Measurements from ENCODE around the gene IDH3B.
"Not testable (repeated sequence)": the region's sequence is repeated elsewhere in the genome, so short reads cannot be mapped to it uniquely, and the experiment has no call there.

The IDH3B gene

DNA sequence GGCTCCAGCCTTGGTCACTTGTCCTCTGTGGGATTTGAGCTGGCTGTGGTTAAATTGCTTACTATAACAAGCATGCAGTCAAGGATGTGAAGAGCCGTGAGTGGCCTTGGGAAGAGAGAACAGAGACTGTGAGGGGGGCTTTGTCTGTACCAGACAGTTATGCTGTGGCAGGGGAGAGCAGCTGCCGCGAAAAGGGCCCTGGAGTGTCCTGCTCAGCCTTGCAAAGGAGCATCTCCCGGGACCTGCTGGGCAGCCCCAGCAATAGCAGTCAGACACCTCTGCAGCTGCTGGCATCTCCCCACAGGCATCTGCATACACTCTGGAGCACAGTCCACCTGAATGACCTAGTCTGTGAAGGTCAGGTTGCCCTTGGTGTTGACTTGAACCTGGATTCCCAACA lies 34.9 kb upstream of the IDH3B start:
- TF ChIP-seq, protein P1, sequence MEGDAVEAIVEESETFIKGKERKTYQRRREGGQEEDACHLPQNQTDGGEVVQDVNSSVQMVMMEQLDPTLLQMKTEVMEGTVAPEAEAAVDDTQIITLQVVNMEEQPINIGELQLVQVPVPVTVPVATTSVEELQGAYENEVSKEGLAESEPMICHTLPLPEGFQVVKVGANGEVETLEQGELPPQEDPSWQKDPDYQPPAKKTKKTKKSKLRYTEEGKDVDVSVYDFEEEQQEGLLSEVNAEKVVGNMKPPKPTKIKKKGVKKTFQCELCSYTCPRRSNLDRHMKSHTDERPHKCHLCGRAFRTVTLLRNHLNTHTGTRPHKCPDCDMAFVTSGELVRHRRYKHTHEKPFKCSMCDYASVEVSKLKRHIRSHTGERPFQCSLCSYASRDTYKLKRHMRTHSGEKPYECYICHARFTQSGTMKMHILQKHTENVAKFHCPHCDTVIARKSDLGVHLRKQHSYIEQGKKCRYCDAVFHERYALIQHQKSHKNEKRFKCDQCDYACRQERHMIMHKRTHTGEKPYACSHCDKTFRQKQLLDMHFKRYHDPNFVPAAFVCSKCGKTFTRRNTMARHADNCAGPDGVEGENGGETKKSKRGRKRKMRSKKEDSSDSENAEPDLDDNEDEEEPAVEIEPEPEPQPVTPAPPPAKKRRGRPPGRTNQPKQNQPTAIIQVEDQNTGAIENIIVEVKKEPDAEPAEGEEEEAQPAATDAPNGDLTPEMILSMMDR (IDR thresholded peaks at IDR 0.05) = no peak
- no peak overlapping the region for H3K4me2 ChIP-seq (ENCODE audit: low read length)
- H3K36me3 ChIP-seq (ENCODE audit: control insufficient read depth, insufficient read depth, low read length) = no peaks in the 10 kb centered on the region
- H3K79me2 ChIP-seq = no peaks in the 10 kb centered on the region
- no peak overlapping the region for H3K27ac ChIP-seq
- no peaks in the 10 kb centered on the region for H3K9me3 ChIP-seq (ENCODE audit: control insufficient read depth, low read length)
- no peaks in the 10 kb centered on the region for H3K27me3 ChIP-seq (ENCODE audit: control insufficient read depth, insufficient read depth, low read length)
- no peak overlapping the region for H2AFZ ChIP-seq
- H3K4me3 ChIP-seq (ENCODE audit: low read depth, low read length) = no peak overlapping the region
- no peak overlapping the region for H3K9ac ChIP-seq
- no peaks in the 10 kb centered on the region for H3K4me1 ChIP-seq

DNA sequence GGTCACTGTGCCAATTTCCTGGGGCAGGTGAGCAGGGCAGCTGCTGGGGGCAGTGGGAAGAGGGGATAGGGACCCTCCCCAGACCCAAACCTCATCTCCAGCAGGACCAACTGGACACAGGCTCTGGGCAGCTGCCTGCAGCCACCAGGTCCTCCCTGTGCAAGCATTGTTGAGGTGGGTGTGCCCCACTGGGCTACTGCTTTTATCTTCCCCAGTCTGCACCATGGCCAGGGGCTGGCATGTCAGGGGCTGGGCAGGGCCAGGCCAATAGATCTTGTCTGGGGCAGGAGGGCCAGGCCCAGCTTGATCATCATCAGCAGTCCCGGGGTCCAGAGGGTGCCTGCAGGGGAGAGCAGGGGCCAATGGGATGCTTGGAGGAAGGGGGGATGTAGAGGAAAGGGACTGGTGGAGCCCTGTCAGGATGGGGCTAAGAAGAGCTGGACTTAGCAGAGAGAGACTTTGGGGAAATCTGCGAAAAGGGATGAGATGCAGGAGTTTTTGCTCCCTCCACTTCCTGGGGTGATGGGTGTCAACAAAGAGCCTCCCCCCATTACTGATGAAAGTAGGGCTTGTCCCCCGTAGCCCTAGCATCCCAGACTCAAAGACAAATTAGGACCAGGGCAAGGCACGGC lies 34.3 kb upstream of the IDH3B start:
- Histone ChIP-seq H2AFZ (no peak overlapping the region), H3K4me1 (no peaks in the 10 kb centered on the region), H3K4me2 (ENCODE audit: low read length) (no peak overlapping the region), H3K79me2 (no peaks in the 10 kb centered on the region), H3K9me3 (ENCODE audit: control insufficient read depth, low read length) (no peaks in the 10 kb centered on the region), H3K4me3 (ENCODE audit: low read depth, low read length) (no peak overlapping the region), H3K36me3 (ENCODE audit: control insufficient read depth, insufficient read depth, low read length) (no peaks in the 10 kb centered on the region), H3K27me3 (ENCODE audit: control insufficient read depth, insufficient read depth, low read length) (no peaks in the 10 kb centered on the region), H3K9ac (no peak overlapping the region), H3K27ac (no peak overlapping the region)
- TF ChIP-seq, protein P1 (IDR thresholded peaks at IDR 0.05) = no peak

DNA sequence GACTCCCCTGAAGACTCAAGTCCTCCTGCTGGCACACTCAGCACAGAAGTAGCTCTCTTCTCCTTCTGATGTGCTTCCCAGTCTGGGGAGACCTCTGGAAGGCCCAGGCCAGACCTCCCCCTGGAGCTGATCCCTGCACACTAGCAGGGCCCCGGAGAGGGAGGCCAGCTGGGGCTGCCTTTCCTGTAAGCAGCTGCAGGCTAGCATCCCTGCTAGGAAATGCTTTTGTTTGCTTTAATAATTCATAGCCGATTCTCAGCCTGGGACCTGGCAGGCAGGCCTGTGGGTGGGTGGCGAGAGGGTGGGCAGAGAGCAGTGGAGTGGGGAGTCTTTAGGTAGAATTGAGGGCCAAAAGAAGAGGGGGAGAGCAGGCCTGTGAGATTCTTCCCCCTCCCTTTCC lies 33.8 kb upstream of the IDH3B start:
- no peaks in the 10 kb centered on the region for H3K4me1 ChIP-seq
- H3K4me2 ChIP-seq (ENCODE audit: low read length) = no peak overlapping the region
- H3K27ac ChIP-seq = no peak overlapping the region
- H3K79me2 ChIP-seq = no peaks in the 10 kb centered on the region
- H3K9ac ChIP-seq = no peak overlapping the region
- H3K27me3 ChIP-seq (ENCODE audit: control insufficient read depth, insufficient read depth, low read length) = no peaks in the 10 kb centered on the region
- H3K9me3 ChIP-seq (ENCODE audit: control insufficient read depth, low read length) = no peaks in the 10 kb centered on the region
- H3K4me3 ChIP-seq (ENCODE audit: low read depth, low read length) = no peak overlapping the region
- H2AFZ ChIP-seq = no peak overlapping the region
- no peaks in the 10 kb centered on the region for H3K36me3 ChIP-seq (ENCODE audit: control insufficient read depth, insufficient read depth, low read length)
- TF ChIP-seq, protein P1 (IDR thresholded peaks at IDR 0.05) = no peak

DNA sequence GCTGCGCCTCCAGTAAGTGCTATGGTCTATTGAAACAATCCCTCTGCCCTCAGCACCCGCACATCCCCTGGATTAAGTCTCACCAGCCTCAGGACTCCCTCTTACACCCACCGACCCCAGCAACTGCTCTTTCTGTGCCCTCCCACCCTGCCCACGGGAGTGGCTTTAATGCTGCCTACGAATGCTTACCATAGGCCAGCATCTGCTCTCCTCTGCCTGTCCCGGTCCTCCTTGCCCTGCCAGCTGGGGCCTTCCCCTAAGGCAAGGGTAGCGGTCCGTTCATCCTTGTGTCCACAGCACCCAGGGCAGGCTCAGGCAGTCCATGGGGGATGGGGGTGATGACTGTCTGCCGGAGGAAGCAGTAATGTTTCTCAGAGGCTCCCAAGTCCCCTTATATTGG lies 32.6 kb upstream of the IDH3B start:
- H3K9me3 ChIP-seq (ENCODE audit: control insufficient read depth, low read length) = no peaks in the 10 kb centered on the region
- H3K27me3 ChIP-seq (ENCODE audit: control insufficient read depth, insufficient read depth, low read length) = no peaks in the 10 kb centered on the region
- no peak overlapping the region for H3K27ac ChIP-seq
- no peak overlapping the region for H2AFZ ChIP-seq
- no peaks in the 10 kb centered on the region for H3K79me2 ChIP-seq
- H3K9ac ChIP-seq = no peak overlapping the region
- H3K4me2 ChIP-seq (ENCODE audit: low read length) = no peak overlapping the region
- H3K4me3 ChIP-seq (ENCODE audit: low read depth, low read length) = no peak overlapping the region
- H3K36me3 ChIP-seq (ENCODE audit: control insufficient read depth, insufficient read depth, low read length) = no peaks in the 10 kb centered on the region
- TF ChIP-seq, protein P1 (IDR thresholded peaks at IDR 0.05) = no peak
- H3K4me1 ChIP-seq = peaks cover 5% of the 10 kb centered on the region

DNA sequence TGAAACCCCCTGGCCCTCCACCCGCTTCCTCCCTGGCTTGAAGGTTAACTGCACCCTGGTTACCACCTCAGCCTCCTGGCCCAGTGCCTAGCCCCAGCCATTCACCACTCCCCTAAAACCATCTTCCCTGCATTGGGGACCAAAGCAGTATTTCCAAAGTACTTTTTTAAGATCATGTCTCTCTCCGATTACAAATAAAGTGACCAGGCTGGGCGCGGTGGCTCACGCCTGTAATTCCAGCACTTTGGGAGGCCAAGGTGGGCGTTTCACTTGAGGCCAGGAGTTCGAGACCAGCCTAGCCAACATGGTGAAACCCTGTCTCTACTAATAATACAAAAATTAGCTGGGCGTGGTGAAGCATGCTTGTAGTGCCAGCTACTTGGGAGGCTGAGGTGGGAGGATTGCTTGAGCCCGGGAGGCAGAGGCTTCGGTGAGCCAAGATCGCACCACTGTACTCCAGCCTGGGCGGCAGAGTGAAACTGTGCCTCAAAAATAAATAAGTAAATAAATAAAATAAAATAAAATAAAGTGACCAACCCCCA lies 32.0 kb upstream of the IDH3B start:
- not testable (repeated sequence) for H2AFZ ChIP-seq; H3K36me3 ChIP-seq (ENCODE audit: control insufficient read depth, insufficient read depth, low read length); H3K79me2 ChIP-seq; H3K4me1 ChIP-seq; H3K9ac ChIP-seq; H3K9me3 ChIP-seq (ENCODE audit: control insufficient read depth, low read length); H3K27ac ChIP-seq; H3K27me3 ChIP-seq (ENCODE audit: control insufficient read depth, insufficient read depth, low read length); H3K4me3 ChIP-seq (ENCODE audit: low read depth, low read length); H3K4me2 ChIP-seq (ENCODE audit: low read length)

All from parathyroid adenoma (tissue), 2 donors.